Measurements from ENCODE around the gene DLGAP1. TPM values are rescaled to one million over a fixed set of nuclear protein-coding genes. Genes with fewer than 3 reads are reported as not detected.

The DLGAP1 gene
- total and polyA plus RNA-seq, 3 experiments from 2014 or later: 0.07 to 0.46 TPM; not detected in 1

DNA sequence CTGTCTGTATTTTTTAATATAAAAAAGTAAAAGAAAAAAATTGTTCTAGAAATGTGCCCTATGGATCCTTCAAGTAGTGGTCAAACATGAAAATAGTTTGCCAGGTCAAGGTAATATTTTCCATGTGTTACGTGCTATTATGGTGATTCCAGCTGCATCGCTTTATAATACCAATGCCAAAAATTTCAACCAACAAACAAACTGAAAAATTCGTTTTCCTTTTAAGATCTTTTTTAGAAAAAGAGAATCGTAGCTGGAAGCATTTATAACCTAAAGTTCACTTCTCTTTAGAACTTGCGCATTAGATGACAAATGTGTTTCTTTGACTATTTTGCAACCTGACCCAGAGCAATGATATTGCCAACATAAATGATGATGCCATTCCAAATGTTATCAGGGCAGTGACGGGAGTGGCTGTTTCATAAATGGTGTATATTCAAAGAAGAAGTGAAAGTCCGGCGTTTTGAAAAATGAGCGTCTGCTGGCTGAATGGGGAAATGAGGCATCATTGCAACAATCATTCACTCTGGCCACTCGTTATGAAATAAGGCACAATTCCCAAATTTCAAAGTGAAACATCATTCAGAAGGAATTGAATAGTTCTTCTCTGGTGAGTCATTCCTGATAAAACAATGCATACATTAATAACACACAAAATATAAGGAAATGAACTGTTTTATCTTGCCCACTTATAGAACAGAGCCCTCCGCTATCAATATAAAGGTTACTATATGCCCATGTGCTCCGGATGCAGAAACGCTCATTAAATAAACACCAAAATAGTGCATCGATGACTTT is 707.7 kb downstream of the DLGAP1 start:
- Mint-ChIP-seq H3K27me3 (peaks cover 10 to 28% of the 10 kb centered on the region in 2 donors), H3K36me3 (no peaks in the 10 kb centered on the region), H3K4me1 (no peaks in the 10 kb centered on the region), H3K27ac (no peak overlapping the region), H3K9me3 (peaks cover 0 to 2% (median 0%) of the 10 kb centered on the region in 5 donors), H3K4me3 (no peak overlapping the region)
- H3K27me3 ChIP-seq (ENCODE audit: insufficient read depth, low read length, poor library complexity, severe bottlenecking): no peaks in the 10 kb centered on the region
- no peaks in the 10 kb centered on the region for H3K9me3 ChIP-seq (ENCODE audit: low read length)
- no peaks in the 10 kb centered on the region for H3K36me3 ChIP-seq (ENCODE audit: insufficient read depth, low read length)
- no peak overlapping the region for H3K27ac ChIP-seq (ENCODE audit: low read depth, low read length)
- no peaks in the 10 kb centered on the region for H3K4me1 ChIP-seq (ENCODE audit: insufficient read depth, low read length)
- no peak for DNase-seq
- CTCF ChIA-PET: no interaction called here
- POLR2A ChIA-PET: no interaction called here
- no peak overlapping the region for H3K4me3 ChIP-seq (ENCODE audit: low read length)

DNA sequence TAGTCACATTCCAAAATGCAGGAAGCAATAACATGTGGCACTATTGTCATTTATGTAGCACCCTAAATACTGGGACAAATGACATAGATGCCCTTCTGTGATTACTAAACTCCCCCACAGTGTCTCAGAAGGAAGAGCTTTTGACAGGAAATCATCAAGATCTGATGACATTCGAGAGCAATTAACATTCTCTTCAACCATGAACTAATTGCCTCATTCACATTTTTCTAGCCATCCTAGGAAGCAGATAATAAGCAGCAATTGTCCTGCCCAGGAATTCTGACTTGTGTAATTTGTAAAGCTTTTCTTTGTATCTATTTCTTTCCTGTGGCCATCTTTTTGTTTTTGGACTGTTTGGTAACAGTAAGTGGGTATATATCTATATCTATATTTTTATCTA is 712.6 kb downstream of the DLGAP1 start:
- Histone ChIP-seq H3K27me3 (ENCODE audit: insufficient read depth, low read length, poor library complexity, severe bottlenecking) (no peaks in the 10 kb centered on the region), H3K36me3 (ENCODE audit: insufficient read depth, low read length) (no peaks in the 10 kb centered on the region), H3K9me3 (ENCODE audit: low read length) (no peaks in the 10 kb centered on the region), H3K4me1 (ENCODE audit: insufficient read depth, low read length) (no peaks in the 10 kb centered on the region), H3K4me3 (ENCODE audit: low read length) (no peak overlapping the region), H3K27ac (ENCODE audit: low read depth, low read length) (no peak overlapping the region)
- CTCF ChIA-PET: no interaction called here
- Mint-ChIP-seq H3K4me1 (no peaks in the 10 kb centered on the region), H3K36me3 (no peaks in the 10 kb centered on the region), H3K27ac (no peak overlapping the region), H3K4me3 (no peak overlapping the region), H3K9me3 (peaks cover 0 to 7% (median 5%) of the 10 kb centered on the region in 5 donors), H3K27me3 (peaks cover 4 to 10% of the 10 kb centered on the region in 2 donors)
- POLR2A ChIA-PET: no interaction called here
- no peak for DNase-seq

- Histone ChIP-seq H3K36me3 (ENCODE audit: insufficient read depth, low read length) (no peaks in the 10 kb centered on the region), H3K27me3 (ENCODE audit: insufficient read depth, low read length, poor library complexity, severe bottlenecking) (no peaks in the 10 kb centered on the region), H3K4me3 (ENCODE audit: low read length) (no peak overlapping the region), H3K9me3 (ENCODE audit: low read length) (no peaks in the 10 kb centered on the region), H3K4me1 (ENCODE audit: insufficient read depth, low read length) (no peaks in the 10 kb centered on the region), H3K27ac (ENCODE audit: low read depth, low read length) (no peak overlapping the region)
- H3K36me3 Mint-ChIP-seq: no peaks in the 10 kb centered on the region
- POLR2A ChIA-PET: no interaction called here
- H3K9me3 Mint-ChIP-seq: peaks cover 0 to 8% (median 5%) of the 10 kb centered on the region in 5 donors
- no peak overlapping the region for H3K27ac Mint-ChIP-seq
- H3K27me3 Mint-ChIP-seq: peaks cover 4 to 10% of the 10 kb centered on the region in 2 donors
- DNase-seq: no peak
- no peak overlapping the region for H3K4me3 Mint-ChIP-seq
- CTCF ChIA-PET: no interaction called here
- H3K4me1 Mint-ChIP-seq: no peaks in the 10 kb centered on the region
These were observed 713.8 kb downstream of the DLGAP1 start for GRCh38 chr18:3741333-3741732.

GRCh38 chr18:3728704-3729437 is 726.2 kb downstream of the DLGAP1 start:
- ChIA-PET CTCF (no interaction called here), POLR2A (no interaction called here)
- Histone ChIP-seq H3K36me3 (ENCODE audit: insufficient read depth, low read length) (no peaks in the 10 kb centered on the region), H3K9me3 (ENCODE audit: low read length) (no peaks in the 10 kb centered on the region), H3K27ac (ENCODE audit: low read depth, low read length) (no peak overlapping the region), H3K4me3 (ENCODE audit: low read length) (no peak overlapping the region), H3K4me1 (ENCODE audit: insufficient read depth, low read length) (no peaks in the 10 kb centered on the region), H3K27me3 (ENCODE audit: insufficient read depth, low read length, poor library complexity, severe bottlenecking) (peaks cover 4% of the 10 kb centered on the region)
- Mint-ChIP-seq H3K9me3 (no peaks in the 10 kb centered on the region), H3K27me3 (peaks cover 14 to 49% of the 10 kb centered on the region in 2 donors), H3K27ac (no peak overlapping the region), H3K4me3 (no peak overlapping the region), H3K4me1 (no peaks in the 10 kb centered on the region), H3K36me3 (no peaks in the 10 kb centered on the region)
- no peak for DNase-seq

GRCh38 chr18:3727274-3727673 is 727.8 kb downstream of the DLGAP1 start:
- ChIA-PET CTCF (no interaction called here), POLR2A (no interaction called here)
- H3K9me3 Mint-ChIP-seq: no peaks in the 10 kb centered on the region
- no peak overlapping the region for H3K4me3 Mint-ChIP-seq
- peaks cover 14 to 51% of the 10 kb centered on the region in 2 donors for H3K27me3 Mint-ChIP-seq
- no peaks in the 10 kb centered on the region for H3K36me3 ChIP-seq (ENCODE audit: insufficient read depth, low read length)
- no peak overlapping the region for H3K27ac ChIP-seq (ENCODE audit: low read depth, low read length)
- no peak overlapping the region for H3K4me3 ChIP-seq (ENCODE audit: low read length)
- no peak for DNase-seq
- no peaks in the 10 kb centered on the region for H3K36me3 Mint-ChIP-seq
- no peak overlapping the region for H3K27ac Mint-ChIP-seq
- no peaks in the 10 kb centered on the region for H3K4me1 ChIP-seq (ENCODE audit: insufficient read depth, low read length)
- H3K9me3 ChIP-seq (ENCODE audit: low read length): no peaks in the 10 kb centered on the region
- H3K27me3 ChIP-seq (ENCODE audit: insufficient read depth, low read length, poor library complexity, severe bottlenecking): peaks cover 4% of the 10 kb centered on the region
- H3K4me1 Mint-ChIP-seq: no peaks in the 10 kb centered on the region

- Histone ChIP-seq H3K27me3 (ENCODE audit: insufficient read depth, low read length, poor library complexity, severe bottlenecking) (peaks cover 4% of the 10 kb centered on the region), H3K27ac (ENCODE audit: low read depth, low read length) (no peak overlapping the region), H3K4me3 (ENCODE audit: low read length) (no peak overlapping the region), H3K36me3 (ENCODE audit: insufficient read depth, low read length) (no peaks in the 10 kb centered on the region), H3K4me1 (ENCODE audit: insufficient read depth, low read length) (no peaks in the 10 kb centered on the region), H3K9me3 (ENCODE audit: low read length) (no peaks in the 10 kb centered on the region)
- CTCF ChIA-PET: no interaction called here
- H3K36me3 Mint-ChIP-seq: no peaks in the 10 kb centered on the region
- no peak overlapping the region for H3K4me3 Mint-ChIP-seq
- no peak for DNase-seq
- no peaks in the 10 kb centered on the region for H3K9me3 Mint-ChIP-seq
- peaks cover 14 to 51% of the 10 kb centered on the region in 2 donors for H3K27me3 Mint-ChIP-seq
- no peak overlapping the region for H3K27ac Mint-ChIP-seq
- no peaks in the 10 kb centered on the region for H3K4me1 Mint-ChIP-seq
- POLR2A ChIA-PET: no interaction called here
These were observed 728.7 kb downstream of the DLGAP1 start for GRCh38 chr18:3726238-3726951.

DNA sequence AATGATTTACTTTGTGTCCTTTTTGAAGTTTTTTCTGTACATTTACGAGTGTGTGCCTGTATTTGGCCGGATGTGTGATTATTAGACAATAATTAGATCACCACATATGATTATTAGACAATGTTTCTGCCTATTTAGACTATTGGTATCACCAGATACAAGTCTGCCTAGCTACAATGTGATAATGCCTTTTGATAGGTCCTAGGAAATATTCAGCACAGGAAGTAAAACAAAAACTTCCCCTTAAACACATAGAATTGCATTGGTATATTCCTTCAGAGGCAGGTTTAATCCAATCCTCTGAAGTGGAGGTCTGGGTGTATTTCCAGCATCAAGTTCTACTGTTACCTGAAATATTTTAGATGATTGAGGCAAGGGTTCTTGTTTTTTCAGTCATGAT is 730.0 kb downstream of the DLGAP1 start:
- ChIA-PET POLR2A (no interaction called here), CTCF (no interaction called here)
- no peaks in the 10 kb centered on the region for H3K9me3 ChIP-seq (ENCODE audit: low read length)
- DNase-seq: no peak
- Mint-ChIP-seq H3K9me3 (no peaks in the 10 kb centered on the region), H3K4me3 (no peak overlapping the region), H3K36me3 (no peaks in the 10 kb centered on the region), H3K27me3 (peaks cover 17 to 47% of the 10 kb centered on the region in 2 donors), H3K4me1 (no peaks in the 10 kb centered on the region), H3K27ac (no peak overlapping the region)
- peaks cover 4% of the 10 kb centered on the region for H3K27me3 ChIP-seq (ENCODE audit: insufficient read depth, low read length, poor library complexity, severe bottlenecking)
- H3K36me3 ChIP-seq (ENCODE audit: insufficient read depth, low read length): no peaks in the 10 kb centered on the region
- H3K4me1 ChIP-seq (ENCODE audit: insufficient read depth, low read length): no peaks in the 10 kb centered on the region
- H3K27ac ChIP-seq (ENCODE audit: low read depth, low read length): no peak overlapping the region
- H3K4me3 ChIP-seq (ENCODE audit: low read length): no peak overlapping the region

GRCh38 chr18:3723554-3723953 is 731.6 kb downstream of the DLGAP1 start:
- H3K27ac Mint-ChIP-seq: no peak overlapping the region
- Histone ChIP-seq H3K4me3 (ENCODE audit: low read length) (no peak overlapping the region), H3K36me3 (ENCODE audit: insufficient read depth, low read length) (no peaks in the 10 kb centered on the region), H3K27ac (ENCODE audit: low read depth, low read length) (no peak overlapping the region), H3K27me3 (ENCODE audit: insufficient read depth, low read length, poor library complexity, severe bottlenecking) (peaks cover 4% of the 10 kb centered on the region), H3K4me1 (ENCODE audit: insufficient read depth, low read length) (no peaks in the 10 kb centered on the region), H3K9me3 (ENCODE audit: low read length) (no peaks in the 10 kb centered on the region)
- H3K27me3 Mint-ChIP-seq: peaks cover 13 to 48% of the 10 kb centered on the region in 2 donors
- CTCF ChIA-PET: no interaction called here
- no peak overlapping the region for H3K4me3 Mint-ChIP-seq
- no peaks in the 10 kb centered on the region for H3K9me3 Mint-ChIP-seq
- H3K4me1 Mint-ChIP-seq: no peaks in the 10 kb centered on the region
- no peak for DNase-seq
- no peaks in the 10 kb centered on the region for H3K36me3 Mint-ChIP-seq
- POLR2A ChIA-PET: no interaction called here

Data from CD8-positive, alpha-beta memory T cell (primary cell).